ENCODE measurements around the gene TULP4.

Gene TULP4

GRCh38 chr6:158416883-158417759 is 104.9 kb downstream of the TULP4 start:
- DNase-seq (ENCODE audit: low read depth in 1 of 2, low spot score in 1 of 2), result no peak

GRCh38 chr6:158417760-158418098 is 105.5 kb downstream of the TULP4 start:
- no peak for DNase-seq (ENCODE audit: low read depth in 1 of 2, low spot score in 1 of 2)

GRCh38 chr6:158418501-158418900 is 106.2 kb downstream of the TULP4 start:
- DNase-seq (ENCODE audit: low read depth in 1 of 2, low spot score in 1 of 2), result no peak

- DNase-seq (ENCODE audit: low read depth in 1 of 2, low spot score in 1 of 2), result no peak
Observed at GRCh38 chr6:158419339-158419909, 107.2 kb downstream of the TULP4 start.

- no peak for DNase-seq (ENCODE audit: low read depth in 1 of 2, low spot score in 1 of 2)
Observed at GRCh38 chr6:158421381-158421780, 109.1 kb downstream of the TULP4 start.

GRCh38 chr6:158422629-158423238 is 110.5 kb downstream of the TULP4 start:
- DNase-seq (ENCODE audit: low read depth in 1 of 2, low spot score in 1 of 2), result no peak

GRCh38 chr6:158431036-158431435 is 118.8 kb downstream of the TULP4 start:
- DNase-seq (ENCODE audit: low read depth in 1 of 2, low spot score in 1 of 2), result no peak

- no peak for DNase-seq (ENCODE audit: low read depth in 1 of 2, low spot score in 1 of 2)
Observed at GRCh38 chr6:158431560-158431959, 119.3 kb downstream of the TULP4 start.

GRCh38 chr6:158437571-158437970 is 125.3 kb downstream of the TULP4 start:
- DNase-seq (ENCODE audit: low read depth in 1 of 2, low spot score in 1 of 2), result no peak

GRCh38 chr6:158438226-158438625 is 126.0 kb downstream of the TULP4 start:
- DNase-seq (ENCODE audit: low read depth in 1 of 2, low spot score in 1 of 2), result no peak

- no peak for DNase-seq (ENCODE audit: low read depth in 1 of 2, low spot score in 1 of 2)
Observed at GRCh38 chr6:158439255-158439654, 127.0 kb downstream of the TULP4 start.

GRCh38 chr6:158441716-158442215 is 129.5 kb downstream of the TULP4 start:
- no peak for DNase-seq (ENCODE audit: low read depth in 1 of 2, low spot score in 1 of 2)

GRCh38 chr6:158442306-158442705 is 130.0 kb downstream of the TULP4 start:
- DNase-seq (ENCODE audit: low read depth in 1 of 2, low spot score in 1 of 2), result no peak

GRCh38 chr6:158445426-158446085 is 133.3 kb downstream of the TULP4 start:
- DNase-seq (ENCODE audit: low read depth in 1 of 2, low spot score in 1 of 2), result no peak

GRCh38 chr6:158448856-158449255 is 136.6 kb downstream of the TULP4 start:
- DNase-seq (ENCODE audit: low read depth in 1 of 2, low spot score in 1 of 2), result no peak

GRCh38 chr6:158452191-158452590 is 139.9 kb downstream of the TULP4 start:
- no peak for DNase-seq (ENCODE audit: low read depth in 1 of 2, low spot score in 1 of 2)

GRCh38 chr6:158457131-158457530 is 144.9 kb downstream of the TULP4 start:
- DNase-seq (ENCODE audit: low read depth in 1 of 2, low spot score in 1 of 2), result no peak

- no peak for DNase-seq (ENCODE audit: low read depth in 1 of 2, low spot score in 1 of 2)
Observed at GRCh38 chr6:158457616-158458278, 145.5 kb downstream of the TULP4 start.

GRCh38 chr6:158459726-158460125 is 147.5 kb downstream of the TULP4 start:
- no peak for DNase-seq (ENCODE audit: low read depth in 1 of 2, low spot score in 1 of 2)

- DNase-seq (ENCODE audit: low read depth in 1 of 2, low spot score in 1 of 2), result no peak
Observed at GRCh38 chr6:158460602-158461169, 148.4 kb downstream of the TULP4 start.

GRCh38 chr6:158461954-158462353 is 149.7 kb downstream of the TULP4 start:
- no peak for DNase-seq (ENCODE audit: low read depth in 1 of 2, low spot score in 1 of 2)
